ENCODE measurements around the gene SLC27A6. TPM values are rescaled to one million over a fixed set of nuclear protein-coding genes. Genes with fewer than 3 reads are reported as not detected.

SLC27A6 gene
- total RNA-seq, 1 donor from 2014 or later, result 1.1 TPM

- Histone ChIP-seq H3K27me3 (ENCODE audit: control insufficient read depth, insufficient read depth, low read length) (no peaks in the 10 kb centered on the region), H3K4me3 (ENCODE audit: low read depth, low read length) (no peak overlapping the region), H3K36me3 (ENCODE audit: control insufficient read depth, insufficient read depth, low read length) (no peaks in the 10 kb centered on the region)
- TF ChIP-seq CTCF (IDR thresholded peaks at IDR 0.05; ENCODE audit: insufficient read depth, low read length, severe bottlenecking), result no peak
- no peak for DNase-seq (ENCODE audit: low read depth)
- FAIRE-seq, result no peak
These were observed 96.6 kb downstream of the SLC27A6 start for GRCh38 chr5:129061849-129062248.

GRCh38 chr5:129063483-129064113 lies 98.3 kb downstream of the SLC27A6 start:
- no peaks in the 10 kb centered on the region for H3K36me3 ChIP-seq (ENCODE audit: control insufficient read depth, insufficient read depth, low read length)
- no peak for FAIRE-seq
- DNase-seq (ENCODE audit: low read depth), result no peak
- TF ChIP-seq CTCF (IDR thresholded peaks at IDR 0.05; ENCODE audit: insufficient read depth, low read length, severe bottlenecking), result no peak
- H3K27me3 ChIP-seq (ENCODE audit: control insufficient read depth, insufficient read depth, low read length), result no peaks in the 10 kb centered on the region
- no peak overlapping the region for H3K4me3 ChIP-seq (ENCODE audit: low read depth, low read length)

GRCh38 chr5:129065721-129066120 lies 100.4 kb downstream of the SLC27A6 start:
- TF ChIP-seq CTCF (IDR thresholded peaks at IDR 0.05; ENCODE audit: insufficient read depth, low read length, severe bottlenecking), result no peak
- H3K4me3 ChIP-seq (ENCODE audit: low read depth, low read length), result no peak overlapping the region
- no peaks in the 10 kb centered on the region for H3K36me3 ChIP-seq (ENCODE audit: control insufficient read depth, insufficient read depth, low read length)
- DNase-seq (ENCODE audit: low read depth), result no peak
- FAIRE-seq, result no peak
- H3K27me3 ChIP-seq (ENCODE audit: control insufficient read depth, insufficient read depth, low read length), result no peaks in the 10 kb centered on the region

GRCh38 chr5:129067745-129068144 lies 102.5 kb downstream of the SLC27A6 start:
- FAIRE-seq (no peak), DNase-seq (ENCODE audit: low read depth) (no peak)
- no peaks in the 10 kb centered on the region for H3K36me3 ChIP-seq (ENCODE audit: control insufficient read depth, insufficient read depth, low read length)
- TF ChIP-seq CTCF (IDR thresholded peaks at IDR 0.05; ENCODE audit: insufficient read depth, low read length, severe bottlenecking), result no peak
- H3K27me3 ChIP-seq (ENCODE audit: control insufficient read depth, insufficient read depth, low read length), result no peaks in the 10 kb centered on the region
- no peak overlapping the region for H3K4me3 ChIP-seq (ENCODE audit: low read depth, low read length)

GRCh38 chr5:129069292-129069691 lies 104.0 kb downstream of the SLC27A6 start:
- H3K36me3 ChIP-seq (ENCODE audit: control insufficient read depth, insufficient read depth, low read length), result no peaks in the 10 kb centered on the region
- no peak overlapping the region for H3K4me3 ChIP-seq (ENCODE audit: low read depth, low read length)
- no peaks in the 10 kb centered on the region for H3K27me3 ChIP-seq (ENCODE audit: control insufficient read depth, insufficient read depth, low read length)
- TF ChIP-seq CTCF (IDR thresholded peaks at IDR 0.05; ENCODE audit: insufficient read depth, low read length, severe bottlenecking), result no peak
- FAIRE-seq (no peak), DNase-seq (ENCODE audit: low read depth) (no peak)

- FAIRE-seq, result no peak
These were observed 107.8 kb downstream of the SLC27A6 start for GRCh38 chr5:129073111-129073510.

More at GRCh38 chr5:129073111-129073510, 107.8 kb downstream of the SLC27A6 start:
- TF ChIP-seq CTCF (IDR thresholded peaks at IDR 0.05; ENCODE audit: insufficient read depth, low read length, severe bottlenecking), result no peak
- DNase-seq (ENCODE audit: low read depth), result no peak
- no peaks in the 10 kb centered on the region for H3K27me3 ChIP-seq (ENCODE audit: control insufficient read depth, insufficient read depth, low read length)
- no peaks in the 10 kb centered on the region for H3K36me3 ChIP-seq (ENCODE audit: control insufficient read depth, insufficient read depth, low read length)
- no peak overlapping the region for H3K4me3 ChIP-seq (ENCODE audit: low read depth, low read length)
